Upper lobe of left lung (tissue), 4 donors: Measurements from ENCODE around the gene ZFX.

Experiments
- EP300 ChIP-seq, 4 donors: sonication (generic); formaldehyde crosslinking; IDR thresholded peaks; one replicate each; pipeline ENCODE4 v1.5.1; 2017; ENCODE audit warnings: antibody characterized with exemption in 4 of 4, control low read depth in 2 of 4
- POLR2A ChIP-seq, 4 donors: fragments of 450-650 bp; IDR thresholded peaks; one replicate each; pipeline ENCODE4 v1.5.1; 2016 to 2017; ENCODE audit warnings: antibody characterized with exemption in 4 of 4, mild to moderate bottlenecking in 2 of 4
- POLR2AphosphoS5 ChIP-seq, 2 donors: sonication (generic); formaldehyde crosslinking; IDR thresholded peaks; one replicate each; pipeline ENCODE4 v1.5.1; 2017; ENCODE audit warnings: antibody characterized with exemption in 2 of 2
- TF ChIP-seq, protein P1 (sequence below), 6 experiments: fragments of 450-650 bp in 4 of 6; fragments of 200-600 bp in 2 of 6; sonication (generic) in 2 of 6; IDR thresholded peaks; one replicate each; pipeline ENCODE4 v1.5.1; 2016 to 2019; ENCODE audit warnings: antibody characterized with exemption in 6 of 6

DNA sequence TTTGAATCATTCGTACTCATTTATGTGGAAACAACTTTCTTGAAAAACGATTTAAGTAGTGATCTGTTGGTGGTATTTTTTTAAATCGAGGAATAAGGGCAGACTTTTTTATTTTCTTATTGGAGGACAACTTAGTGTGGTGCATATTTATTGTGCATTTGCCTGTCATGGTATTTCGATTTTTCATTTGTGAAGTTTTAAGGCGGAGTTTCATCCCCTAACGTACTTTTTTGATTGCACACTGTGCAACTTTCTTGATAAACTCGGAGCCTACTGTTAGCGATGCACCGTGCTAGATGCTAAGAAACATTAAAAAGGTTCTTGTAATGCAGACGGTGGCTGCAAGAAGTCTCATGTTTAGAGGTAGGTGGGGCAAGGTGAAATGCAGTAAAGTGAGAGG is 1.4 kb downstream of the ZFX start:
- no peak for TF ChIP-seq POLR2A (IDR thresholded peaks at IDR 0.05)
- TF ChIP-seq, protein P1, sequence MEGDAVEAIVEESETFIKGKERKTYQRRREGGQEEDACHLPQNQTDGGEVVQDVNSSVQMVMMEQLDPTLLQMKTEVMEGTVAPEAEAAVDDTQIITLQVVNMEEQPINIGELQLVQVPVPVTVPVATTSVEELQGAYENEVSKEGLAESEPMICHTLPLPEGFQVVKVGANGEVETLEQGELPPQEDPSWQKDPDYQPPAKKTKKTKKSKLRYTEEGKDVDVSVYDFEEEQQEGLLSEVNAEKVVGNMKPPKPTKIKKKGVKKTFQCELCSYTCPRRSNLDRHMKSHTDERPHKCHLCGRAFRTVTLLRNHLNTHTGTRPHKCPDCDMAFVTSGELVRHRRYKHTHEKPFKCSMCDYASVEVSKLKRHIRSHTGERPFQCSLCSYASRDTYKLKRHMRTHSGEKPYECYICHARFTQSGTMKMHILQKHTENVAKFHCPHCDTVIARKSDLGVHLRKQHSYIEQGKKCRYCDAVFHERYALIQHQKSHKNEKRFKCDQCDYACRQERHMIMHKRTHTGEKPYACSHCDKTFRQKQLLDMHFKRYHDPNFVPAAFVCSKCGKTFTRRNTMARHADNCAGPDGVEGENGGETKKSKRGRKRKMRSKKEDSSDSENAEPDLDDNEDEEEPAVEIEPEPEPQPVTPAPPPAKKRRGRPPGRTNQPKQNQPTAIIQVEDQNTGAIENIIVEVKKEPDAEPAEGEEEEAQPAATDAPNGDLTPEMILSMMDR (IDR thresholded peaks at IDR 0.05) = no peak
- no peak for TF ChIP-seq EP300 (IDR thresholded peaks at IDR 0.05)
- TF ChIP-seq POLR2AphosphoS5 (IDR thresholded peaks at IDR 0.05) = no peak
